ENCODE measurements around the gene C3orf38. TPM values are rescaled to one million over a fixed set of nuclear protein-coding genes. Genes with fewer than 3 reads are reported as not detected.
"Not testable (repeated sequence)": the region's sequence is repeated elsewhere in the genome, so short reads cannot be mapped to it uniquely, and the experiment has no call there.

Gene C3orf38
- total RNA-seq, 2 donors from 2014 or later, result 35.9 to 37.9 TPM

DNA sequence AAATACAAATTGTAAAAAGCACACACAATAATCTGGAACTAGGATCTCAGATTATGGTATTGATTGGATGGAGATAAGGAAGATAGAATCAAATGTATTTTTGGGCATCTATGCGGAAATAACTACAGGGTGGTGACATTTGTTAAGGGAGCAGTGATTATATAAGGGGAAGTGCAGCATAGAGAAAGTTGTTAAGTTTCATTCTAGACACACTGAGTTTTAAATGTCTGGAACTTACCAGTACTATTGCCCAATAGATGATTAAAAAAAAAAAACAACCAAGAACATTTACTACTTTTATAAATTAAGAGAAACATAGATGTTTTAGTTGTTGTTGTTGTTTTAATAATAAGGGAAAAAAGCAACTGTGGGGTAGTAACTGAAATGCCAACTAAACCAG lies 32.1 kb upstream of the C3orf38 start:
- H3K27me3 Mint-ChIP-seq (ENCODE audit: insufficient read depth), result no peaks in the 10 kb centered on the region
- 0% methylated on average over 1 of the region's 1 CpG; no CpG with 5 or more reads in 1 of the 2 experiments for WGBS, 2 experiments (ENCODE audit: insufficient coverage in 1 of 2, insufficient read length in 1 of 2)

DNA sequence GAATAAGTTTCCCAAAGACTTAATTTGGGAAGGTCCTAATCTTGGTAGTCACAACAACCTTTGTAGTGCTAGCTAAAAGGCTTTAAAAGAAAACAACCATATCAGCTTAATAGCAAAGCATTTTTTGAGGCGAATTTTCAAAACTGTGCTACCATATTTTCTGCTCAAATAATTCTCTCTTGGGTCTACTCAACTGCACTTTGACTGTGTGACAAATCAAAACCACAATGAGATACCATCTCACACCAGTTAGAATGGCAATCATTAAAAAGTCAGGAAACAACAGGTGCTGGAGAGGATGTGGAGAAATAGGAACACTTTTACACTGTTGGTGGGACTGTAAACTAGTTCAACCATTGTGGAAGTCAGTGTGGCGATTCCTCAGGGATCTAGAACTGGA lies 31.2 kb upstream of the C3orf38 start:
- not testable (repeated sequence) for H3K9me3 Mint-ChIP-seq; H3K27ac Mint-ChIP-seq; H3K27me3 Mint-ChIP-seq (ENCODE audit: insufficient read depth); H3K4me3 ChIP-seq (ENCODE audit: low read length); H3K36me3 Mint-ChIP-seq (ENCODE audit: low read depth); H3K27me3 ChIP-seq (ENCODE audit: control insufficient read depth, insufficient read depth, low read length, poor library complexity, severe bottlenecking); H3K9ac ChIP-seq (ENCODE audit: extremely low read depth, low read length, poor library complexity, severe bottlenecking); H3K4me3 Mint-ChIP-seq; H3K4me1 Mint-ChIP-seq; H3K27ac ChIP-seq (ENCODE audit: low read depth, low read length); H3K4me1 ChIP-seq (ENCODE audit: control insufficient read depth, insufficient read depth, low read length); DNase-seq; H3K9me3 ChIP-seq (ENCODE audit: control insufficient read depth, low read length)
- 96 to 100% methylated on average over 1 of the region's 2 CpGs for WGBS, 2 experiments (ENCODE audit: insufficient coverage in 1 of 2, insufficient read length in 1 of 2)
- H3K36me3 ChIP-seq (ENCODE audit: control insufficient read depth, insufficient read depth, low read length), result peaks cover 10% of the 10 kb centered on the region

More for the DNA sequence above, 32.1 kb upstream of the C3orf38 start:
- Histone ChIP-seq H3K27ac (ENCODE audit: low read depth, low read length) (no peak overlapping the region), H3K9ac (ENCODE audit: extremely low read depth, low read length, poor library complexity, severe bottlenecking) (no peak overlapping the region), H3K4me1 (ENCODE audit: control insufficient read depth, insufficient read depth, low read length) (no peaks in the 10 kb centered on the region), H3K27me3 (ENCODE audit: control insufficient read depth, insufficient read depth, low read length, poor library complexity, severe bottlenecking) (no peaks in the 10 kb centered on the region), H3K36me3 (ENCODE audit: control insufficient read depth, insufficient read depth, low read length) (peaks cover 10% of the 10 kb centered on the region), H3K9me3 (ENCODE audit: control insufficient read depth, low read length) (no peaks in the 10 kb centered on the region), H3K4me3 (ENCODE audit: low read length) (no peak overlapping the region)
- Mint-ChIP-seq H3K4me1 (peaks cover 2% of the 10 kb centered on the region), H3K4me3 (no peak overlapping the region), H3K36me3 (ENCODE audit: low read depth) (peaks cover 6% of the 10 kb centered on the region), H3K9me3 (no peaks in the 10 kb centered on the region), H3K27ac (no peak overlapping the region)
- TF ChIP-seq, protein P1, sequence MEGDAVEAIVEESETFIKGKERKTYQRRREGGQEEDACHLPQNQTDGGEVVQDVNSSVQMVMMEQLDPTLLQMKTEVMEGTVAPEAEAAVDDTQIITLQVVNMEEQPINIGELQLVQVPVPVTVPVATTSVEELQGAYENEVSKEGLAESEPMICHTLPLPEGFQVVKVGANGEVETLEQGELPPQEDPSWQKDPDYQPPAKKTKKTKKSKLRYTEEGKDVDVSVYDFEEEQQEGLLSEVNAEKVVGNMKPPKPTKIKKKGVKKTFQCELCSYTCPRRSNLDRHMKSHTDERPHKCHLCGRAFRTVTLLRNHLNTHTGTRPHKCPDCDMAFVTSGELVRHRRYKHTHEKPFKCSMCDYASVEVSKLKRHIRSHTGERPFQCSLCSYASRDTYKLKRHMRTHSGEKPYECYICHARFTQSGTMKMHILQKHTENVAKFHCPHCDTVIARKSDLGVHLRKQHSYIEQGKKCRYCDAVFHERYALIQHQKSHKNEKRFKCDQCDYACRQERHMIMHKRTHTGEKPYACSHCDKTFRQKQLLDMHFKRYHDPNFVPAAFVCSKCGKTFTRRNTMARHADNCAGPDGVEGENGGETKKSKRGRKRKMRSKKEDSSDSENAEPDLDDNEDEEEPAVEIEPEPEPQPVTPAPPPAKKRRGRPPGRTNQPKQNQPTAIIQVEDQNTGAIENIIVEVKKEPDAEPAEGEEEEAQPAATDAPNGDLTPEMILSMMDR (conservative IDR thresholded peaks at IDR 0.05), result no peak
- DNase-seq, result no peak

GRCh38 chr3:88123526-88123925 lies 26.2 kb upstream of the C3orf38 start:
- no peaks in the 10 kb centered on the region for H3K27me3 Mint-ChIP-seq (ENCODE audit: insufficient read depth)
- 87% methylated on average over 1 of the region's 1 CpG; no CpG with 5 or more reads in 1 of the 2 experiments for WGBS, 2 experiments (ENCODE audit: insufficient coverage in 1 of 2, insufficient read length in 1 of 2)
- Histone ChIP-seq H3K9me3 (ENCODE audit: control insufficient read depth, low read length) (no peaks in the 10 kb centered on the region), H3K4me1 (ENCODE audit: control insufficient read depth, insufficient read depth, low read length) (no peaks in the 10 kb centered on the region), H3K4me3 (ENCODE audit: low read length) (no peak overlapping the region), H3K9ac (ENCODE audit: extremely low read depth, low read length, poor library complexity, severe bottlenecking) (no peak overlapping the region), H3K27ac (ENCODE audit: low read depth, low read length) (no peak overlapping the region), H3K27me3 (ENCODE audit: control insufficient read depth, insufficient read depth, low read length, poor library complexity, severe bottlenecking) (no peaks in the 10 kb centered on the region), H3K36me3 (ENCODE audit: control insufficient read depth, insufficient read depth, low read length) (peaks cover 6% of the 10 kb centered on the region)
- no peaks in the 10 kb centered on the region for H3K9me3 Mint-ChIP-seq
- no peak overlapping the region for H3K4me3 Mint-ChIP-seq
- DNase-seq, result no peak
- no peak overlapping the region for H3K27ac Mint-ChIP-seq
- peaks cover 7% of the 10 kb centered on the region for H3K36me3 Mint-ChIP-seq (ENCODE audit: low read depth)
- H3K4me1 Mint-ChIP-seq, result no peaks in the 10 kb centered on the region
- TF ChIP-seq, protein P1 (conservative IDR thresholded peaks at IDR 0.05), result no peak

- DNase-seq, result no peak
- H3K4me1 Mint-ChIP-seq, result no peaks in the 10 kb centered on the region
- no peak overlapping the region for H3K27ac Mint-ChIP-seq
- Histone ChIP-seq H3K9ac (ENCODE audit: extremely low read depth, low read length, poor library complexity, severe bottlenecking) (no peak overlapping the region), H3K27me3 (ENCODE audit: control insufficient read depth, insufficient read depth, low read length, poor library complexity, severe bottlenecking) (no peaks in the 10 kb centered on the region), H3K4me1 (ENCODE audit: control insufficient read depth, insufficient read depth, low read length) (no peaks in the 10 kb centered on the region), H3K36me3 (ENCODE audit: control insufficient read depth, insufficient read depth, low read length) (peaks cover 31% of the 10 kb centered on the region), H3K27ac (ENCODE audit: low read depth, low read length) (no peak overlapping the region), H3K4me3 (ENCODE audit: low read length) (no peak overlapping the region), H3K9me3 (ENCODE audit: control insufficient read depth, low read length) (no peaks in the 10 kb centered on the region)
- no peak overlapping the region for H3K4me3 Mint-ChIP-seq
- no peaks in the 10 kb centered on the region for H3K9me3 Mint-ChIP-seq
- peaks cover 7% of the 10 kb centered on the region for H3K36me3 Mint-ChIP-seq (ENCODE audit: low read depth)
- WGBS, 2 experiments (ENCODE audit: insufficient coverage in 1 of 2, insufficient read length in 1 of 2), result 100% methylated on average over 1 of the region's 1 CpG; no CpG with 5 or more reads in 1 of the 2 experiments
- TF ChIP-seq, protein P1 (conservative IDR thresholded peaks at IDR 0.05), result no peak
- no peaks in the 10 kb centered on the region for H3K27me3 Mint-ChIP-seq (ENCODE audit: insufficient read depth)
Measured at GRCh38 chr3:88131695-88132094, 18.1 kb upstream of the C3orf38 start.
